Mucosa of stomach (tissue), 1 donor: Measurements from ENCODE around the gene PEX16.

ENCODE experiments used
- H3K27me3 ChIP-seq: one replicate; pipeline ENCODE4 v1.7.0; 2013; ENCODE audit warnings: mild to moderate bottlenecking, low read length; ENCODE audit not compliant: control insufficient read depth, insufficient read depth
- H3K36me3 ChIP-seq: one replicate; pipeline ENCODE4 v1.7.0; 2013; ENCODE audit warnings: low read length; ENCODE audit not compliant: control insufficient read depth, insufficient read depth
- H3K4me1 ChIP-seq: one replicate; pipeline ENCODE4 v1.7.0; 2013; ENCODE audit warnings: mild to moderate bottlenecking, low read length; ENCODE audit not compliant: control insufficient read depth, insufficient read depth
- H3K4me3 ChIP-seq: one replicate; pipeline ENCODE4 v1.7.0; 2013; ENCODE audit warnings: low read length
- H3K9ac ChIP-seq: one replicate; pipeline ENCODE4 v1.7.0; 2013; ENCODE audit warnings: mild to moderate bottlenecking, low read length, moderate library complexity
- H3K9me3 ChIP-seq: one replicate; pipeline ENCODE4 v1.7.0; 2013; ENCODE audit warnings: mild to moderate bottlenecking, low read length, moderate library complexity; ENCODE audit not compliant: control insufficient read depth
- donor health status: Pancreatic carcinoma.

Gene PEX16

GRCh38 chr11:45937916-45938315 is 20.2 kb upstream of the PEX16 start:
- H3K4me3 ChIP-seq = no peak overlapping the region
- H3K36me3 ChIP-seq = peaks cover 12% of the 10 kb centered on the region
- no peaks in the 10 kb centered on the region for H3K9me3 ChIP-seq
- H3K9ac ChIP-seq = no peak overlapping the region
- H3K27me3 ChIP-seq = no peaks in the 10 kb centered on the region
- H3K4me1 ChIP-seq = no peaks in the 10 kb centered on the region

GRCh38 chr11:45936511-45937054 is 18.9 kb upstream of the PEX16 start:
- Histone ChIP-seq H3K9ac (no peak overlapping the region), H3K9me3 (no peaks in the 10 kb centered on the region), H3K4me3 (no peak overlapping the region), H3K27me3 (no peaks in the 10 kb centered on the region), H3K4me1 (no peaks in the 10 kb centered on the region), H3K36me3 (peaks cover 12% of the 10 kb centered on the region)

- H3K4me3 ChIP-seq = no peak overlapping the region
- H3K4me1 ChIP-seq = peaks cover 1% of the 10 kb centered on the region
- H3K9me3 ChIP-seq = no peaks in the 10 kb centered on the region
- no peak overlapping the region for H3K9ac ChIP-seq
- H3K27me3 ChIP-seq = no peaks in the 10 kb centered on the region
- H3K36me3 ChIP-seq = peaks cover 12% of the 10 kb centered on the region
These were observed 17.8 kb upstream of the PEX16 start for GRCh38 chr11:45935349-45936064.

GRCh38 chr11:45934580-45935318 is 17.1 kb upstream of the PEX16 start:
- Histone ChIP-seq H3K36me3 (peaks cover 12% of the 10 kb centered on the region), H3K4me3 (no peak overlapping the region), H3K4me1 (peaks cover 9% of the 10 kb centered on the region), H3K9me3 (no peaks in the 10 kb centered on the region), H3K9ac (no peak overlapping the region), H3K27me3 (no peaks in the 10 kb centered on the region)

GRCh38 chr11:45933846-45934579 is 16.3 kb upstream of the PEX16 start:
- no peak overlapping the region for H3K4me3 ChIP-seq
- peaks cover 12% of the 10 kb centered on the region for H3K36me3 ChIP-seq
- H3K9me3 ChIP-seq = no peaks in the 10 kb centered on the region
- H3K27me3 ChIP-seq = no peaks in the 10 kb centered on the region
- H3K9ac ChIP-seq = no peak overlapping the region
- peaks cover 11% of the 10 kb centered on the region for H3K4me1 ChIP-seq

- H3K4me3 ChIP-seq = no peak overlapping the region
- no peak overlapping the region for H3K9ac ChIP-seq
- H3K9me3 ChIP-seq = no peaks in the 10 kb centered on the region
- peaks cover 12% of the 10 kb centered on the region for H3K36me3 ChIP-seq
- no peaks in the 10 kb centered on the region for H3K27me3 ChIP-seq
- H3K4me1 ChIP-seq = peaks cover 11% of the 10 kb centered on the region
These were observed 15.6 kb upstream of the PEX16 start for GRCh38 chr11:45933131-45933831.

- no peak overlapping the region for H3K4me3 ChIP-seq
- no peaks in the 10 kb centered on the region for H3K27me3 ChIP-seq
- no peak overlapping the region for H3K9ac ChIP-seq
- H3K36me3 ChIP-seq = peaks cover 8% of the 10 kb centered on the region
- H3K4me1 ChIP-seq = peaks cover 11% of the 10 kb centered on the region
- no peaks in the 10 kb centered on the region for H3K9me3 ChIP-seq
These were observed 14.5 kb upstream of the PEX16 start for GRCh38 chr11:45932217-45932616.

GRCh38 chr11:45931739-45932138 is 14.1 kb upstream of the PEX16 start:
- H3K4me3 ChIP-seq = no peak overlapping the region
- H3K4me1 ChIP-seq = peaks cover 11% of the 10 kb centered on the region
- H3K9me3 ChIP-seq = no peaks in the 10 kb centered on the region
- peaks cover 8% of the 10 kb centered on the region for H3K36me3 ChIP-seq
- H3K9ac ChIP-seq = no peak overlapping the region
- H3K27me3 ChIP-seq = no peaks in the 10 kb centered on the region

GRCh38 chr11:45930951-45931570 is 13.4 kb upstream of the PEX16 start:
- no peak overlapping the region for H3K9ac ChIP-seq
- H3K9me3 ChIP-seq = no peaks in the 10 kb centered on the region
- peaks cover 8% of the 10 kb centered on the region for H3K36me3 ChIP-seq
- no peak overlapping the region for H3K4me3 ChIP-seq
- no peaks in the 10 kb centered on the region for H3K27me3 ChIP-seq
- H3K4me1 ChIP-seq = peaks cover 11% of the 10 kb centered on the region

GRCh38 chr11:45930031-45930794 is 12.5 kb upstream of the PEX16 start:
- no peak overlapping the region for H3K9ac ChIP-seq
- peaks cover 11% of the 10 kb centered on the region for H3K4me1 ChIP-seq
- H3K36me3 ChIP-seq = peaks cover 6% of the 10 kb centered on the region
- H3K9me3 ChIP-seq = no peaks in the 10 kb centered on the region
- H3K4me3 ChIP-seq = no peak overlapping the region
- no peaks in the 10 kb centered on the region for H3K27me3 ChIP-seq
